Measurements from ENCODE around the gene FIBCD1. TPM values are rescaled to one million over a fixed set of nuclear protein-coding genes. Genes with fewer than 3 reads are reported as not detected.

FIBCD1 gene
- total RNA-seq, 2 donors from 2014 or later: 1.0 to 2.2 TPM

DNA sequence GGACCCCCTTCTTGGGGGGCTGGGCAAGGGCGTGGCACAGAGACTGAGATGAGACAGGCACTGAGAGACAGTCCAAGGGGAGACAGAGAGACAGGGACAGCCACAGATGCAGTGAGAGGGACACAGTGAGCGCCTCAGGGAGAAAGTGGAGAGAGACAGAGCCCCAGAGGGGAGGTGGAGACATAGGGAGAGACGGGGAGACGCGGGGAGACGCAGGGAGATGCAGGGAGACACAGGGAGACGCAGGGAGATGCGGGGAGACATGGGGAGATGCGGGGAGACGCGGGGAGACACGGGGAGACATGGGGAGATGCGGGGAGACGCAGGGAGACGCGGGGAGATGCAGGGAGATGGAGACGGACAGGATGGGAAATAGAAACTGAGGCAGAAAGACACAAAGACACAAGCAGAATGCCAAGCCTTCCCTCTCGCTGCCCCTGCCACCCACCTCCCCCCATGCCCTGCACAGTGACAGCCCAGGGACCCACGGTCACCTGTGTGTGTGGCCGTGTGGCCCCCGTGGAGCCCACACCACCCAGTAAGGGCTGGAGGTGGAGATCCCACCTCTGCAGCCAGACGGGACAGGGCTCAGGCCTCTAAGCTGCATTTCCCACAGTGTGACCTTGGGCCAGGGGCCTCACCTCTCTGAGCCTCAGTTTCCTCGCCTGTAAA, 8.8 kb downstream of the FIBCD1 start:
- ATAC-seq (no peak), DNase-seq (no peak)
- intact Hi-C loops (cut with DNase I): no loop called here

DNA sequence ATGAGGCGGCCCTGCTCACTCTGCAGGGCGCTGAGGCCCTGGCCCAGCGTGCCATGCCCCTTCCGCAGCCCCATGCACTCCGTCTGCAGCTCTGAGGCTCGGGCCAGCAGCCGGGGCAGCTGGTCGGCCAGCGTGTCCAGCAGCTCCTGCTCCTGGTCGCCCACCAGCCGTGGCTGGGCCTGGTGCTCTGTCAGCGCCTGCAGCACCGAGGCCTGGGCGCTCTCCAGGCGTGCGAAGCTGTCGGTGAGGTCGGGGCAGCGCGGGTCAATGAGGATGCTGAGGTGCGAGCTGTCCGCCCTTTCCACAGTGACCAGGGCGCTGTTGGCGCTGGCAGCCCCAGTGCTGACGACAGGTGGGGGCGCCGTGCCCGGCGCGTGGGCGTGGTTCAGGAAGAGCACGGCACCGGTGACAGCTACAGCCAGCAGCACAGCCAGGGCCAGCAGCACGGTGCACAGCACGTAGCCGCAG, 9.4 kb downstream of the FIBCD1 start:
- peak; percentile 32 to 50 for ATAC-seq
- intact Hi-C loops (cut with DNase I): no loop called here
- DNase-seq: peak; percentile 61

DNA sequence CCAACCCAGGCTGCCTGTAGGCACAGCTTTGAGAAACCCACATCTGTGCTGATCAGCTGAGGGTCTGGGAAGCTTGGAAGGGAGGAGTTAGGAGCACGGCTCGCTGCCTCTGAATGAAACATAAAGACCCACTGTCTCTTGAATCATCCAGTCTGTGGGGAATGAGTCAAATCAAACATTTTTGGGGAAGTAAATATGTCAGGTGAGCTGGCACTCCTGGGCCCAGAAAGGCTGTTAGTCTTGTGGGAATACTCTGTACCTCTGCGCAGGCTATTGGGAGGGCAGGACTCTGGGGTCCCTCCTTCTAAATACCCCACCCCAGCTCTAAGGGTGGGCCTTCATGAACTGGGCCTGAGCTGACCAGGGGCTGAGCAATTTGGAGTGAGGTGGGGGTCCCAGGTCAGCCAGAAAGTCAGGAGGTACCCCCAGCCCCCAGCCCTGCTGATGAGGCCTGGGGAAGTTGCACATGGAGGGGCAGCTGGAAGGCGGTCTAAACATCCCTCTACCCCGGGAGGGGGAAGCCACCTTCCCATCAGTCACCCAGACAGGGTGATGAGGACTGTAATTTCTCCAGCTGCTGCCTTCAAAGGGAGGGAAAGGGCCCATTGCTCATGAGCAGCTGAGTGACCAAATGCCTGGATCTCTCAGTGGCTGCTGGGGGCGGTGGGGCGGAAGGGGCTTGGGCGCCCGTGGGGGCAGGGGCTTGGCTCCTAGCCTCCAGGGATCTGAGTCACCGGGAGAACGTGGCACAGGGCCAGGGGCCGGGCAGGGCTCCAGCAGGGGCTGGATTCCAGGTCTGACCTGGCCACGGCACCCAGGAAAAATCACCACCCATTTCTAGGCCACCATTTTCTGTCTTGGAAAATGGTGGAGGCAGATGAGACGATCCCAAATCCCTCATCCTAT, 10.8 kb downstream of the FIBCD1 start:
- intact Hi-C loops (cut with DNase I): no loop called here
- DNase-seq: no peak
- ATAC-seq: peak in 1 of 2 donors; percentile 42

DNA sequence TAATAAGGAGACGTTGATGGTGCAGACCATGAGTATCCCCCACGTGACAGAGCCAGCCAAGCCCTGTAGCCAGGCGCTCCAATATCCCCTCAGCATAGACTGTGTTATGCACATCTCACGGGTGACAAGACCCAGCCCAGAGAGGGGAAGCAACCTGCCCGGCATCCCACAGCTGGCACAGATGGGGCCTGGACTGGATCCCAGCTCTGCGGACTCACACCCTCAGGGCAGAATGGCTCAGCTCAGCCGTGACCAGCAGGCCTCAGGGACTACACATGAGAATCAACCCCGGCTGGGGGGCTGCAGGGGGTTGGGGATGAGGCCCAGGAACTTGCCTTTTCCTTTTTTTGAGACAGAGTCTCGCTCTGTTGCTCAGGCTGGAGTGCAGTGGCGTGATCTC, 11.7 kb downstream of the FIBCD1 start:
- intact Hi-C loops (cut with DNase I): no loop called here
- ATAC-seq (no peak), DNase-seq (no peak)

DNA sequence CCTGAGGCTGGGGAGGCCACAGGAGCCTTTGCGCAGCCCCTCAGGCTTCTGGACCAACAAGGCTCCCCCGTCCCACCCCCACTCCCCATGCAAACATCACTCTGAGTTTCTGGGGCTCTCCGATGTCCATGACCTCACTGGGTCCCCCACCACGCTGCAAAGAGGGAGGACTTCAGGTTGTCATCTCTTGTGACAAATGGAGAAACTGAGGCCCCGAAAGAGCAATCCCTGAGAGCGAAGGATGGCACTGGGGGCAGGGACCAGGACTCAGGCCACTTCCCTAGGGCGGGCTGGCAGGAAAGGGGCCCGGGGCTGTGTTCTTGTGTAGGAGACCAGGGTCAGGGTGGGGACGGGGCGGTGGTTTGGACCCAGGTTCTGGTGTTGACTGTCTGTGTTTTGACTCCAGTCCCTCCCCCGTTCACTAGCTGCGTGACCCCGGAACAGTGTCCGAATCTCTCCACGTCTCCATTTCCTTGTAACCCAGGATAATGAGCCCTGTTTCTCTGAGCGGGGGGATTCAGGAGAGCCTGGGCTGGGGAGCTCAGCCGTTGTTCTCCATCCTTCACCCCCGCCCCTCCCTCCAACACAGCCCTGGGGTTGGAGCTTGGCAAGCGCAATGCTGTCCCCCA, 13.9 kb downstream of the FIBCD1 start:
- intact Hi-C loops (cut with DNase I): no loop called here
- no peak for DNase-seq
- no peak for ATAC-seq

DNA sequence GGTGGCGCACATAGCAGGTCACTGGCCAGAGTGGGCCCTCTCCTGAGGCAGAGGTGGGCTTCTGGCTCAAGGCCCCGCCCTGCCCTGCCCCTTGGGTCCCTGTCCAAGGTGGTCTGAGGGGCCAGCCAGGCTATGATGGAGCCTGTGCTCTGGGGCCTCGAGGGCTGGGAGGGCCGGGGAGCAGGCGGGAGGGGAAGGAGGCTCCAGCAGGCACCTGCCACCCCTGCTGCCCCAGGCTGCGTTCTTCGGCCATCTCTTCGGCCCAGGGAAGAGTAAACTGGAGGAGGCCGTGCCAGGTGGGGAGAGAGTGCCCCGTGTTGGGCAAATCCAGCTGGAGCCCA, 14.6 kb downstream of the FIBCD1 start:
- ATAC-seq: no peak
- intact Hi-C loops (cut with DNase I): no loop called here
- no peak for DNase-seq

DNA sequence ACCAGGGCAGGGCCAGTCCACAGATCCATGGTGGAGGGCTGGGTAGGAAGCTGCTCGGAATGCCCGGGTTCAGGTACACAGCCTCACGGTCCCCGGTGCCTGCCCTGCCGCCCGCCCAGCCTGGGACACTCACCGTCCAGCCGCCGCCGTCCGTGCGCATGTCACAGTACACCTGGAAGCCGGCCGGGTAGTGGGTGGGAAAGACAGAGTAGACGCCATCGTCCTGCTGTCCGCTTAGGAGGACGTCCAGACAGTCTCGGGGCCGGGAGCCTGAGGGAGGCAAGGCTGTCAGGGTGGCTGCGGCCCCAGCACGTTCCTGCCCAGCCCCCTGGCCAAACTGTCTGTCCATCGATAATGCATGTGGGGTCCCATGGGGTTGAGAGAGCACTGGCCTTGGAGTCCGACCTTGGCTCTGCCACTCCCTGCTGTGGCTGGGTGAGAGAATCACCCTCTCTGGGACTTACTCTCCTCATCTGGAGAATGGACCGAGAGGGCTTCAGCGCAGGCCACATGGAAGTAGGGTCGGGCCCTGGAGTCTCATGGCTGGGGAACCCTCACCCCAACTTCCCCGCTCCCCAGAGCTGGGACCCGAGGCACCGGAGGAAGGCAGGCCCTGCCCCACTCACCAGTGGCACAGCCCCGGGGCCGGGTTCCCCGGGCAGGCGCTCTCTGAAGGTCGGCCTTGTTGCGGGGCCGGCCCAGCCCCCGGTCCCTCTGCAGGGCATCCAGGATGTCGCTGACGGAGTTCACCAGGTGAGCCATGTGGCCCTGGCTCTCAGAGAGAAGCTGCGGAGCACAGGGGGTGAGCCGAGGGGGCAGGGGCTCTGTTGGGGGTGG, 15.2 kb downstream of the FIBCD1 start:
- intact Hi-C loops (cut with DNase I): no loop called here
- DNase-seq: no peak
- no peak for ATAC-seq

DNA sequence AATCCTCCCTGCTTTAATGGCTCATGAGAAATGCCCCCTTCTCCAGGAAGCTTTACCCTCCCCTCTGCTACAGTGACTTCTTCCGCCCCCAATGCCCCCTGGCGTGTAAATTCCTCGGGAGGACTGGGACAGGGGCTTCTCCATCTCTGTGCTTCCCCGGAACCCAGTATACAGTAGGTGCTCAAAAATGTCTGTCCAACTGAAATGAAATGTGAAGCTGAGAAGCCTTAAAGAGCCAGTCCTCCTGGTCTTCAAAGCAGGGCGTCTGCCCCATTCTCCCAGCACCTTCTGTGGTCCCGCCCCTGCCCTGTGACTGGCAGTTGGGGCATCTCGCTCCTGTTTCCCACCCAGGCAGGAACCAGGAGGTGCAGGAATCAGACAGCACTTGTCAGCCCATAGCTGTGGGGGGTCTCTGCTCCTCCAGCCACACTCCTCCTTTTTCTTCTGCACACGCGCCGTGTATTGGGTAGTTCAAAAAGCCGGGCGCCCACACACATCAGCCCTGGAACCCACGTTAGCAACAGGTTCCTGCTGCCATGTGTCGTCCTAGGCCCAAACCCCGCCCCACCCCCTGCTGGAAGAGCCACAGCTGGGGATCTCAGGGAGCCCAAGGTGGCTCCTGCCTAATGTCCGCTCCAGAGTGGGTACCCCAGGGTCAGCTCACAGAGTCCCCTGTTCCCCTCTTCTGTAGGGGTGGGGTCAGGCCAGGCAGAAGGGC, 16.0 kb downstream of the FIBCD1 start:
- DNase-seq (no peak), ATAC-seq (no peak)
- intact Hi-C loops (cut with DNase I): no loop called here

DNA sequence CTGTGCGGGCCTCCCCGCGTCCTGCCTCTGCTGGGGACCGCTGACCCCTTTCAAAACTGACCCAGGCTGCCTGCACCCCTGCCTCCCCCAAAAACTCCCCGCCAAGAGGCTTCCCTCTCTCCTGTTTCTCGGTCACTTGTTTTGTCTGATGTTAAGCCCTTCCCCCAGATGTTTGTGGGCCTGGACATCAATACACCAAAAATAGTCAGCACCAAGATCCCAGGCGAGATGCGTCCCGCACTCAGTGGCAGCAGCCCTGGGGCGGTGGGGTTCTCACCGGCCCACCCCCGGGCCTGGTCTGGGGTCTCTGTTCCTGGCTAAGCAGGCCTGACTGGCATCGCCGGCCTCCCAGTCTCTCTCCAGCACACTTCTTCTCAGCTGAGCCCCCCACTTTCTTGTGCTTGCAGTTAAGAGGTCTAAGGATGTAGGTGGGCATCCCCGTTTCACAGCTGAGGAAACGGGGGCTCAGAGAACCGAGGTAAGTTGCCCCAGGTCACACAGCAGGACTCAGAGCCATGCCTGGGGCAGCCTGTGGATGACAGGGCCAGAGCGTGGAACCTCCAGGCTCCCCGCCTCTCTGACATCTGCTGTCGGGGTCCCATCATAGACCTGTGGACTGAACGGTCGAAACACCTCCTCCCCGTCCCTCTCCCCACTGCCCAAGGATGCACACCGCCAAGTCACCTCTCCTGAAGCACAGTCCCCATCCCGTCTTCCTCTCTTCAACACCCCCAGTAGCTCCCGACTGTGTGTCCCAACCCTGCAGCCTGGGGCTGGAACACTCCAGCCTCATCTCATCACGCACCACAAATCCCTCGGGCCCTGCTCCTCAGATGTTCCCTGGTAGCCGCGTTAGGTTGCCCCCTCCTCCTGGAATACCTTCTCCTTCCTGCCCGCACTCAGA, 16.8 kb downstream of the FIBCD1 start:
- no peak for ATAC-seq

DNA sequence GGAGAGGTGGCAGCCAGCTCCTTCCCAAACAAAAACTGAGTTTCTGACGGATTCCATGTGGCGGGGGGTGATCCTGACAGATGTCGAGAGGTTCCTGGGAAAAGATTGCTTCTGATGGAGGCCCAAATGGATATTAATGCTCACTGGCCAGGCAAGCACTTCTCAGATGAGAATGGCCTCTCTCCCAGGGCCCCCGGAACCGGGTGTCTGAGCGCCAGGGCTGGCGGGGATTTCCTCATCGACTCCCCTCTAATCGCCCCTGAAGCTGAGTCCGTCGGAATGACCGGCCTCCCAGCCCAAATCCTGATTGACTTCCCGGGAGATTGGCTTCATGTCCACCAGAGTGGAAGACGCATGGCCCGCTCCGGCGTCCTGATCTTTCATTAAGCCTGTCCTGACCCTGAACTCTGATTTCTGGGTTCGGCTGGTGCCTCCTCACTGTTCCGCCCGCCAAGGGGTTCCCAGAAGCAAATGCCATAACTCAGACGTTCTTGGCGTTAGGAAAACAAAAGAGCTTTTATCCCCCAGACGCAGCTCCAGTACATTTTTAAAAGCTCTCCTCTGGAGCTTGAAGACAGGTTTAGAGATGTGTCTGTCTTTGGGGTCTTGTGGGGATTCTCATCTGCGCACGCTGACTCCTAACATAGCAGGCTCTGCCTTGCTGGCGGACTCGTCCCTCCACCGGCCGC, 17.6 kb downstream of the FIBCD1 start:
- intact Hi-C loops (cut with DNase I): no loop called here
- DNase-seq (no peak), ATAC-seq (no peak)

More for the DNA sequence above, 16.8 kb downstream of the FIBCD1 start:
- intact Hi-C loops (cut with DNase I): no loop called here
- DNase-seq: no peak

DNA sequence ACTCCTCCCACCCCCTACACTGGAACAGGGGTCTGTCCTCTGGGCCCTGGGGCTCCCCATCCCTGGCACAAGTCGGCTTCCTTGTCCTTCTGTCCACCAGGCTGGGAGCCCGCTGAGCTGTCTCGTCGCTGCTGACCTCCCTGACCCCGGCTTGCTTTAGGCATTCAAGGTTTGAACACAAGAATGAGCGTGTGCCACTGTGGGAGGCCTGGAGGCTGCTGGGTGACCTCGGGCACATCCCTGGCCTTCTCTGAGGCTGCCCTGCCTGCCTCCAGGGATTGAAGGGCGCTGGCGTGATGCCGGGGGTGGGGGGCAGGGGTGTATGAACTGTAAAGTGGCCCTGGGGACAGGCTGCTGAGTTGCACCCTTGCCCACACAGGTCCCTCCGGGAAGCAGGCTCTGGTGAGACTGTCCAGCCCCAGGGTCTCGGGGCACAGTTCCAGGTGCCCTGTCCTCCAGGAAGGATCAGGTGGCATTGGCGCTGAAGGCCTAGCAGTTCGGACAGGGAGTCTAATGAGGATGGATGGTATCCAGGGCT, 18.2 kb downstream of the FIBCD1 start:
- no peak for ATAC-seq
- no peak for DNase-seq
- intact Hi-C loops (cut with DNase I): no loop called here

DNA sequence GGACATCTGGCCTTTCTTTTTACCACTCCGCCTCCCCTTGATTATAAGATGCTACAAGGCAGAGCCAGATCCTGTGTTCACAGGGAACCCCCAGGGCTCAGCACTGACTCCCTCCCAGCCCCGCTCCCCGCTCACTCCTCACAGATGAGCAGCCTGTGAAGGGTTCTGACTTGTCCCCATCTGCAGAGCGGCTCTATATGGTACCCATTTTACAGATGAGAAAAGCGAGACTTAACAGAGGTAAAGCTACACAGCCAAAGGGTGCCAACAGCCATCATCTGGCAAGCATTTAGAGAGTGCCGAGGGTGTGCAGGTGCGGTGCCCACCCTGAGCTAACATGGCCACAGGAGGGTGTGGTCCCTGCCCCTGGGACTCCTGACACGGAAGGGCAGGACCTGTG, 18.8 kb downstream of the FIBCD1 start:
- no peak for DNase-seq

DNA sequence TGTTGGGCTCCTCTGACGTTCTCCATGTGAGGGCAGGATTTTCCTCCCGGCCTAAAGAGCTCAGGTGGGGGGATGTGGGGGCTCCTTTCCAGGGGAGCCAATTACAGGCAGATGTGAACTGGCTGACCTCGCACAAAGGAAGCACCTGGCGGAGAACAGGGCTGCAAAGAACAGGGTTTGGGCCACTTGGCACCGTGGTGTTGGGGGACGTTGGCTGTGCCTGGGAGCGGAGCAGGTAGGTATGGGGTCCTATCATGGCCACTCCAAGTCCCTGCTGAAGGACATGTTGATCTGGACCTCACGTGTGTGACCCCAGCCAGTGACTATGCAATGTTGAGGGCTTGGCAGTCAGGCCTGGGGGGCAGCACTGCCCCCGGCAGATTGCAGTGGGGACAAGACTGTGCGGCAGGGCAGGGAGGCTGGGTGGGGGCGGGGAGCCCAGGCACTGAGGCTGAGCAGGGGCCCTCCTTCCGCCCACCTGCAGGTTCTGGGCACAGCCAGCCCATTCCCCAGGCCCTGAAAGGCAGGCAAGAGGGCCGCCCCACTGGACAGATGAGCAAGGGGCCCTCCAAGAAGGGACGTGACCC, 19.4 kb downstream of the FIBCD1 start:
- DNase-seq (no peak), ATAC-seq (no peak)
- intact Hi-C loops (cut with DNase I): no loop called here

More for the DNA sequence above, 18.8 kb downstream of the FIBCD1 start:
- intact Hi-C loops (cut with DNase I): no loop called here
- ATAC-seq: no peak

DNA sequence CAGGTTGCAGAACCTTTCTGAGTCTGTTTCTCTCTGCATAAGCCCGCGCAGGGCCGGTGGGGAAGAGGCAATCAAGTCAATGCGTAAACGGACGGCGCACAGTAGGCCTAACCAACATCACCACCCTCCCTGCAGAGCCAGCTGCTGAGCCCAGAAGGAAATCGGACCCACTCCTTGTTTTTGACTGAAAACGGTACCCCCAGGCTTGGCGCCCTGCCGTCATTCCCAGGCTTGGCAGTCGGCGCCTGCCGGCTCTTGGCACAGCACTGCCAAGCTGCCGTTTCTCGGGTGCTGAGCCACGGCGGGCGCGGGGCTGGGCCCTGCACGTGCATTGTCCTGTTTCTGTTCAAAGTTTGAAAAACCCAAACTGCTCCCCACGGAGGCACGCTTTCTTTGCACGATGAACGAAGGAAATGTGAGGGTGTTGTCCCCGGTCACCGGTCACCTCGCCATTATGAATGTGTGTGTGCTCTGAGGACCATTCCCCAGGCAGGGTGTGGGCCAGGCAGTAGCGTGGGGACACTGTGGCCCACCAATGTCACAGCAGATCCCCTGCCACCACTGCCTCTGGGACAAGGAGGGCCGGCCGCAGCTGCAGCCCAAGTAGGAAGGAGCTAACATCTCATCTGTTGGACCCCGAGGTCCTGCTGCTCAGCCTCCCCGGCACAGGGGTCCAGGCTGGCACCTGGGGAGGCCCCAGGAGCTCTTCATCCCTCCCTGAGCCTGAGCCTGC, 20.1 kb downstream of the FIBCD1 start:
- DNase-seq: no peak
- intact Hi-C loops (cut with DNase I): no loop called here
- no peak for ATAC-seq

DNA sequence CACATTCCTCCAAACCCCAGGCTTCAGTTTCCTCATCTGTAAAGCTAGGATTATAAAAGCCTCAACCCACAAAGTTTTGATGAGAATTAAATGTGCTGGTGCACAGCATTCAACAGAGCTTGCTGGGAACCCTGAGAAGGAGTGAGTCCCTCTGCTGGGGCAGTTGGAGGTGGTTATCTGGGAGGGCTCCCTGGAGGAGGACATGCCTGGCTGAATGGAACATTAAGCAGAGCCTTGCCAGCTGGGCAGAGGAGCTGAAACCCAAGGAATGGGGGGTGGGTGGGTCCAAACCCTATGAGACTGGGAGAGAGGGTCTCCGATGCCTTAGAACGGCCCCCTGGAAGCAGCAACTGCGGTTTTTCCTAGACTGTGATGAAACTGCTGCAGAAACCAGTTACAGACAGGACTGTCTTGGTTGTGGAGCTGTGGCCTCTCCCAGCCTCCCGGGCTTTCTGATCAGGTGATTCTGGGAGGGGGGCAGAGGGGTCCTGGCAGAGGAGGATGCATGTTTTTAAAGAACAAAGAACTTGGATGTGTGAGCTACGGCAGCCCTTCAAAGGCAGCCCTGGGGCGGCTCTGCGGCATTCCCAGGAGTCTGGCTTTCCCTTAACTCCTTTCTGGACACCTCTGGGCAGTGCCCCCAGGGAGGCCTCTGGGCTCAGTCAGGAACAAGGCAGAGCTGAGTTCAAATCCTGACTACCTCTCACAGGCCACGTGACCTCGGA, 20.8 kb downstream of the FIBCD1 start:
- DNase-seq (no peak), ATAC-seq (no peak)
- intact Hi-C loops (cut with DNase I): no loop called here

Measured in left cardiac atrium (tissue), 4 donors.